HG02588 (cell line): ENCODE results near the gene LRRC7.

Experiments
- ATAC-seq: cut with Tn5 transposase; IDR thresholded peaks from one replicate; pipeline ENCODE4 v1.9.1; 2021; ENCODE audit warnings: mild to moderate bottlenecking, moderate library complexity; ENCODE audit not compliant: unreplicated experiment

LRRC7 gene

GRCh38 chr1:70153739-70154138 lies 586.0 kb downstream of the LRRC7 start:
- no peak for ATAC-seq

DNA sequence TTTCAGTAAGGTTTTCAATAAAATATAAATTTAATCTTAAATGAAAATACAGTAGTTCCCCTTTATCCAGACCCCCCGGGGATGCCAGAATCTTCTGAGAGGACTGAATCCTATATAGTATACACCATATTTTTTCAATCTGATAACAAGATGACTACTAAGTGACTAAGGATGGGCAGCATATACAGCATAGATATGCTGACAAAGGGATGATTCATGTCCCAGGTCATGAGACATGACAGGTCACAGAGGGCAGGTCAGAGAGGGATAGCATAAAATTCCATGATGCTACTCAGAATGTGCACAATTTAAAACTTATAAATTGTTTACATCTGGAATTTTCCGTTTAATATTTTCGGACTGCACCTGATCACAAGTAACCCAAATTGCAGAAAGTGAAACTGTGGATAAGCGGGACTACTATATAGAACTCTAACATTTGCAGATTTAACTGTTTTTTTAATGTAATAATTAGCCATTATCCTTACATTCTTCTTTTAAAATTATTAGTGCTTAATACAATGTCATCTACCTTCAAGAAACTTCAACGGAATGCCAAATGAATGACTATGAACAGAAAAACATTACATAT lies 588.9 kb downstream of the LRRC7 start:
- ATAC-seq, result no peak

DNA sequence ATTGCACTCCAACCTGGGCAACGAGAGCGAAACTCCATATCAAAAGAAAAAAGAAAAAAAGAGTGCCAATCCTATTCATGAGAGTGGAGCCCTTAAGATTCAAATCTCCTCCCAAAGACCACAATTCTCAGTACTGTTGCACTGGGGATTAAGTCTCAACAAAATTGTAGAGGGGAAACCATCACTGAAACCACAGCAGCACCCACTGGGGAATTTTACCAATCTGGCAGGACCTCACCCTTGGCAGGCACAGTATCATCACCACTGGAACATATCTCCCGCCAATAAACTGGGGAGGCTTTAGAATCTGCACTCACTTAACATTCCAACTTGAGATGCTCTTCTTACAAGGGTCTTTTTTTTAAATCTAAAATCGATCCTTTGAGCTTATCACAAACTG lies 596.6 kb downstream of the LRRC7 start:
- no peak for ATAC-seq

DNA sequence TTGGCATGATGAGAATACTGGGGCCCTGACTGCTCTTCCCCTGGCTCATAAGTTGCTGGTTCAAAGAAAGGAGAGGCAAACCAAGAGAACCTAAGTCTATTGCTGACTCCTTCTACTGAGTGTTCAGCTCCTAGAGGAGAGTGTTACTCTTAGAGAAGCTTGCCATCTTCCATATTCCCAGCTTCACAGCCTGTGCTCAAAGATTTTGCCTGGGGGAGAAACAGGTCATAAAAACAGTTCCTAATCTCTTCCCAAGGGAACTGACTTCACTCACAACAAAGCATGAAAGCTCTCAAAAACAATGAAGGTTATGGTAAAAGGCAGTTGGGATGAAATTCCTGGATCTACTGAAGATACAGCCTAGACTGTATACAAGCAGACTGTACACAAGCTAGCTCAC lies 600.6 kb downstream of the LRRC7 start:
- ATAC-seq, result no peak

DNA sequence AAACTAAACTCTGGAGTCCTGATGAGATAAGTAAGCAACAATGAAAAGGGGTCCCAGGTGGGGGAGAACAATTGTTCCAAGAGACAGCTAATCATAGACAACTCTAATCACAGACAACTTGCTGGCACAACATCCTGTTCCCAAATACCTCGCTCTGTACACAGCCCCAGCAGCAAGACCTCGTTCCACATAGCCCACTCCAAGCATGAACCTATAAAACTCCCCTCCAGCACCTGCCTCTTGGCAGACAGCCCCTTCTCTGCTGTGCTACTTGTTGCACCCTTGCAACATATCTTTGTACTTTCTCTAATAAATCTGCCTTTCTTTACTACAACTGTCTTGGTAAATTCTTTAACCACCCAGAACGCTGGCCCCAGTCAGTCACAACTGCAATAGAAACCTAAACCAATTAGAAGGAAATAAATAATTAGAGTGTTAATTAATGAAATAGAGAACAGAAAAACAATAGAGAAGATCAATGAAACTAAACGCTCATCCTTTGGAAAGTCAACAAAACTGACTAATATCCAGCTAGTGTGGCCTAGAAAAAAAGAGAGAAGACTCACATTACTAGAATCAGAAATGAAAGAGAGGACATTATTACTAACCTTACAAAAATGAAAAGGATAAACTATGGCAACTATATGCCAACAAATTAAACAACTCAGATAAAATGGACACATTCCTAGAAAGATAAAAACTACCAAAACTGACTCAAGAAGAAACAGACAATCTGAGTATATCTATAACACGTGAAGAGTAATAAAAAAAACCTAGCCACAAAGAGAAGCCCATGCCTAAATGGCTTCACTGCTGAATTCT lies 601.5 kb downstream of the LRRC7 start:
- no peak for ATAC-seq

- ATAC-seq, result no peak
Observed at GRCh38 chr1:70171512-70171911, 603.8 kb downstream of the LRRC7 start.
